Adrenal gland (tissue), 12 donors: ENCODE measurements around the gene VWDE. TPM values are rescaled to one million over a fixed set of nuclear protein-coding genes. Genes with fewer than 3 reads are reported as not detected.

Experiments used
- DNase-seq, 7 donors: peaks; one replicate each; pipeline ENCODE4 v3.0.0-alpha.2; 2019 to 2020
- H3K27ac ChIP-seq, 5 donors: fragments of 200-600 bp; sonication (generic) in 4 of 5; 1 replicate in 3 of 5; 2 replicates in 2 of 5; pipeline versions ENCODE4 v1.5.1 to v1.8.0; 2016 to 2020; ENCODE audit warnings: mild to moderate bottlenecking in 1 of 5
- H3K27me3 ChIP-seq: fragments of 200-600 bp; 2 replicates; pipeline ENCODE4 v1.8.0; 2021
- H3K36me3 ChIP-seq, 2 donors: fragments of 200-600 bp; replicated peaks in 1 of 2; 1 replicate in 1 of 2; 2 replicates in 1 of 2; pipeline versions ENCODE4 v1.5.1 to v1.8.0; 2018 to 2022
- H3K4me1 ChIP-seq, 2 donors: fragments of 200-600 bp; replicated peaks in 1 of 2; 1 replicate in 1 of 2; 2 replicates in 1 of 2; pipeline versions ENCODE4 v1.5.1 to v1.8.0; 2018 to 2021
- H3K4me3 ChIP-seq, 4 donors: fragments of 200-600 bp; sonication (generic) in 3 of 4; one replicate each; pipeline ENCODE4 v1.5.1; 2016 to 2018
- H3K9me3 ChIP-seq, 3 donors: fragments of 200-600 bp; sonication (generic) in 1 of 3; replicated peaks in 1 of 3; 1 replicate in 2 of 3; 2 replicates in 1 of 3; pipeline versions ENCODE4 v1.5.1 to v1.8.0; 2016 to 2021
- CTCF ChIP-seq, 6 experiments: fragments of 450-650 bp in 4 of 6; fragments of 200-600 bp in 2 of 6; sonication (generic) in 1 of 6; IDR thresholded peaks; 1 replicate in 5 of 6; 2 replicates in 1 of 6; pipeline versions ENCODE4 v1.5.1 to v1.8.0; 2016 to 2021; ENCODE audit warnings: antibody characterized with exemption in 6 of 6, mild to moderate bottlenecking in 2 of 6, moderate library complexity in 1 of 6
- POLR2A ChIP-seq, 2 donors: fragments of 450-650 bp; IDR thresholded peaks; one replicate each; pipeline ENCODE4 v1.6.1; 2017; ENCODE audit warnings: antibody characterized with exemption in 2 of 2, mild to moderate bottlenecking in 2 of 2, moderate library complexity in 1 of 2
- WGBS, 4 donors: extraction: QIAGEN DNeasy Blood & Tissue Kit in 2 of 4; methylation state at CpG; one replicate each; pipeline versions ENCODE4 v1.1.5 to v1.1.7; 2013 to 2017; 5-methylcytosine and 5-hydroxymethylcytosine counted together
- intact Hi-C, 2 donors: fragments of 100-400 bp; cut with DNase I; formaldehyde crosslinking; loops; one replicate each; pipeline versions ENCODE4 v1.14.1 to v1.15.0; 2022 to 2023
- polyA plus RNA-seq, 3 donors: library from polyadenylated mRNA; stranded (reverse); fragments of 200-250 nt in 2 of 3; fragments of 350-450 nt in 1 of 3; fragmentation: Illumina TruSeq in 1 of 3; extraction: RNeasy Lipid Tissue Mini Kit (QIAGEN cat#74804) in 1 of 3; gene quantifications; one replicate each; pipeline ENCODE4 v1.2.3, GENCODE V29; 2013 to 2014
- total RNA-seq, 9 donors: library from RNA; depleted of rRNA in 4 of 9; stranded (reverse); fragments of >200 nt in 4 of 9; fragments of 120-200 nt in 1 of 9; fragmentation: NEBNext Ultra II Directional in 1 of 9; extraction: Animal tissue kit (Norgen Biotek cat#: 25700) in 1 of 9; gene quantifications; one replicate each; pipeline versions ENCODE4 v1.1.0 to v1.2.4, GENCODE V29; 2013 to 2023
- donor health status: healthy with polysubstance abuse.
- donor health status: Bipolar disorder and iron deficiency.
- donor health status: DM: yes; HTN: yes; CAD: no.
- donor health status: DM: no; HTN: no; CAD: no.
- donor health status: DM: no; HTN: no; CAD: no.
- donor health status: DM: yes; HTN: yes; CAD: no.

The VWDE gene
- total and polyA plus RNA-seq, 12 donors: 0.26 to 11.1 (median 0.95) TPM; not detected in 2

GRCh38 chr7:12296051-12296570 is 107.6 kb downstream of the VWDE start:
- H3K4me3 ChIP-seq: no peak overlapping the region
- no peaks in the 10 kb centered on the region for H3K36me3 ChIP-seq
- TF ChIP-seq POLR2A (IDR thresholded peaks at IDR 0.05) (no peak), CTCF (IDR thresholded peaks at IDR 0.05) (no peak)
- intact Hi-C loops: no loop called here
- DNase-seq: no peak
- H3K4me1 ChIP-seq: no peaks in the 10 kb centered on the region
- H3K27ac ChIP-seq: no peak overlapping the region
- H3K27me3 ChIP-seq: no peaks in the 10 kb centered on the region
- WGBS, 4 donors: 78 to 91% (median 89%) methylated on average over 7 of the region's 7 CpGs
- no peaks in the 10 kb centered on the region for H3K9me3 ChIP-seq

GRCh38 chr7:12294701-12295100 is 109.0 kb downstream of the VWDE start:
- WGBS, 4 donors: 42 to 65% (median 56%) methylated on average over 2 of the region's 2 CpGs
- no peak for DNase-seq
- H3K9me3 ChIP-seq: no peaks in the 10 kb centered on the region
- no peak overlapping the region for H3K27ac ChIP-seq
- no peaks in the 10 kb centered on the region for H3K36me3 ChIP-seq
- no peaks in the 10 kb centered on the region for H3K27me3 ChIP-seq
- H3K4me3 ChIP-seq: no peak overlapping the region
- no peak for TF ChIP-seq CTCF (IDR thresholded peaks at IDR 0.05)
- TF ChIP-seq POLR2A (IDR thresholded peaks at IDR 0.05): no peak
- intact Hi-C loops: no loop called here
- no peaks in the 10 kb centered on the region for H3K4me1 ChIP-seq

- 56 to 80% (median 77%) methylated on average over 1 of the region's 1 CpG for WGBS, 4 donors
- no peaks in the 10 kb centered on the region for H3K27me3 ChIP-seq
- TF ChIP-seq POLR2A (IDR thresholded peaks at IDR 0.05): no peak
- TF ChIP-seq CTCF (IDR thresholded peaks at IDR 0.05): no peak
- H3K27ac ChIP-seq: no peak overlapping the region
- H3K9me3 ChIP-seq: no peaks in the 10 kb centered on the region
- no peak for DNase-seq
- H3K4me1 ChIP-seq: no peaks in the 10 kb centered on the region
- H3K36me3 ChIP-seq: no peaks in the 10 kb centered on the region
- H3K4me3 ChIP-seq: no peak overlapping the region
- intact Hi-C loops: no loop called here
These were observed 111.8 kb downstream of the VWDE start for GRCh38 chr7:12291870-12292269.

GRCh38 chr7:12290761-12291160 is 112.9 kb downstream of the VWDE start:
- Histone ChIP-seq H3K9me3 (no peaks in the 10 kb centered on the region), H3K27me3 (no peaks in the 10 kb centered on the region), H3K36me3 (no peaks in the 10 kb centered on the region), H3K4me1 (no peaks in the 10 kb centered on the region), H3K27ac (no peak overlapping the region), H3K4me3 (no peak overlapping the region)
- no peak for DNase-seq
- intact Hi-C loops: no loop called here
- WGBS, 4 donors: 87 to 100% (median 94%) methylated on average over 1 of the region's 1 CpG
- TF ChIP-seq POLR2A (IDR thresholded peaks at IDR 0.05) (no peak), CTCF (IDR thresholded peaks at IDR 0.05) (no peak)
